ENCODE results near the gene TMEM222. TPM values are rescaled to one million over a fixed set of nuclear protein-coding genes. Genes with fewer than 3 reads are reported as not detected.

The TMEM222 gene
- total RNA-seq, 1 donor from 2014 or later: 7.4 TPM

- Histone ChIP-seq H3F3A (ENCODE audit: low read depth) (peaks cover 34% of the 10 kb centered on the region), H3K27me3 (peaks cover 14% of the 10 kb centered on the region)
These were observed 24.4 kb downstream of the TMEM222 start for GRCh38 chr1:27346357-27346756.

GRCh38 chr1:27346991-27347624 lies 25.1 kb downstream of the TMEM222 start:
- no peak overlapping the region for H3K4me2 ChIP-seq
- Mint-ChIP-seq H3K36me3 (no peaks in the 10 kb centered on the region), H3K27ac (no peak overlapping the region), H3K27me3 (ENCODE audit: insufficient read depth, low read depth) (peaks cover 36% of the 10 kb centered on the region), H3K4me3 (no peak overlapping the region), H3K9me3 (no peaks in the 10 kb centered on the region), H3K4me1 (peaks cover 31% of the 10 kb centered on the region)
- H3K27ac ChIP-seq: no peak overlapping the region
- no peak overlapping the region for H3K4me3 ChIP-seq
- H4K20me1 ChIP-seq (ENCODE audit: low read depth): no peaks in the 10 kb centered on the region
- no peak overlapping the region for H3K9ac ChIP-seq
- H3K4me1 ChIP-seq: peaks cover 23% of the 10 kb centered on the region
- no peaks in the 10 kb centered on the region for H3K79me2 ChIP-seq (ENCODE audit: low read depth)
- no peak for DNase-seq (ENCODE audit: low spot score)
- peaks cover 31% of the 10 kb centered on the region for H3F3A ChIP-seq (ENCODE audit: low read depth)
- no peaks in the 10 kb centered on the region for H3K36me3 ChIP-seq
- TF ChIP-seq EZH2 (IDR thresholded peaks at IDR 0.05) (no peak), EZH2phosphoT487 (IDR thresholded peaks at IDR 0.05) (no peak), CTCF (IDR thresholded peaks at IDR 0.05) (no peak)
- no peaks in the 10 kb centered on the region for H3K9me3 ChIP-seq (ENCODE audit: low read depth)
- H2AFZ ChIP-seq (replicated peaks): no peak overlapping the region
- peaks cover 14% of the 10 kb centered on the region for H3K27me3 ChIP-seq

More at GRCh38 chr1:27346357-27346756, 24.4 kb downstream of the TMEM222 start:
- Histone ChIP-seq H2AFZ (replicated peaks) (no peak overlapping the region), H3K4me1 (peaks cover 27% of the 10 kb centered on the region), H3K4me3 (no peak overlapping the region), H3K9me3 (ENCODE audit: low read depth) (no peaks in the 10 kb centered on the region), H3K36me3 (no peaks in the 10 kb centered on the region), H4K20me1 (ENCODE audit: low read depth) (no peaks in the 10 kb centered on the region), H3K79me2 (ENCODE audit: low read depth) (no peaks in the 10 kb centered on the region), H3K27ac (no peak overlapping the region), H3K4me2 (no peak overlapping the region), H3K9ac (no peak overlapping the region)
- H3K36me3 Mint-ChIP-seq: no peaks in the 10 kb centered on the region
- DNase-seq (ENCODE audit: low spot score): no peak
- peaks cover 32% of the 10 kb centered on the region for H3K4me1 Mint-ChIP-seq
- H3K27me3 Mint-ChIP-seq (ENCODE audit: insufficient read depth, low read depth): peaks cover 35% of the 10 kb centered on the region
- no peak for TF ChIP-seq CTCF (IDR thresholded peaks at IDR 0.05)
- TF ChIP-seq EZH2phosphoT487 (IDR thresholded peaks at IDR 0.05): no peak
- TF ChIP-seq EZH2 (IDR thresholded peaks at IDR 0.05): no peak
- no peak overlapping the region for H3K27ac Mint-ChIP-seq
- no peak overlapping the region for H3K4me3 Mint-ChIP-seq
- no peaks in the 10 kb centered on the region for H3K9me3 Mint-ChIP-seq

GRCh38 chr1:27348861-27349783 lies 27.2 kb downstream of the TMEM222 start:
- Histone ChIP-seq H3K4me1 (peaks cover 11% of the 10 kb centered on the region), H3K79me2 (ENCODE audit: low read depth) (no peaks in the 10 kb centered on the region), H3K36me3 (no peaks in the 10 kb centered on the region), H3K4me3 (peak overlapping the region; percentile 50), H3K4me2 (peak overlapping the region; percentile 90), H3K27ac (no peak overlapping the region), H3K9ac (no peak overlapping the region), H4K20me1 (ENCODE audit: low read depth) (no peaks in the 10 kb centered on the region), H3K9me3 (ENCODE audit: low read depth) (no peaks in the 10 kb centered on the region), H3F3A (ENCODE audit: low read depth) (peaks cover 26% of the 10 kb centered on the region), H3K27me3 (peaks cover 14% of the 10 kb centered on the region), H2AFZ (replicated peaks) (peak overlapping the region; percentile 66)
- peaks cover 19% of the 10 kb centered on the region for H3K4me1 Mint-ChIP-seq
- H3K27ac Mint-ChIP-seq: no peak overlapping the region
- peaks cover 34% of the 10 kb centered on the region for H3K27me3 Mint-ChIP-seq (ENCODE audit: insufficient read depth, low read depth)
- H3K4me3 Mint-ChIP-seq: peak overlapping the region; percentile 76
- DNase-seq (ENCODE audit: low spot score): peak; percentile 84
- TF ChIP-seq EZH2 (IDR thresholded peaks at IDR 0.05) (no peak), EZH2phosphoT487 (IDR thresholded peaks at IDR 0.05) (no peak), CTCF (IDR thresholded peaks at IDR 0.05) (no peak)
- H3K36me3 Mint-ChIP-seq: no peaks in the 10 kb centered on the region
- no peaks in the 10 kb centered on the region for H3K9me3 Mint-ChIP-seq
